ENCODE data around the gene LSAMP.

The LSAMP gene

GRCh38 chr3:115899535-115899934 lies 545.8 kb downstream of the LSAMP start:
- in situ Hi-C loops (cut with HindIII; ENCODE audit: low sequenced_read_pairs): no loop called here
- TF ChIP-seq, protein P1, sequence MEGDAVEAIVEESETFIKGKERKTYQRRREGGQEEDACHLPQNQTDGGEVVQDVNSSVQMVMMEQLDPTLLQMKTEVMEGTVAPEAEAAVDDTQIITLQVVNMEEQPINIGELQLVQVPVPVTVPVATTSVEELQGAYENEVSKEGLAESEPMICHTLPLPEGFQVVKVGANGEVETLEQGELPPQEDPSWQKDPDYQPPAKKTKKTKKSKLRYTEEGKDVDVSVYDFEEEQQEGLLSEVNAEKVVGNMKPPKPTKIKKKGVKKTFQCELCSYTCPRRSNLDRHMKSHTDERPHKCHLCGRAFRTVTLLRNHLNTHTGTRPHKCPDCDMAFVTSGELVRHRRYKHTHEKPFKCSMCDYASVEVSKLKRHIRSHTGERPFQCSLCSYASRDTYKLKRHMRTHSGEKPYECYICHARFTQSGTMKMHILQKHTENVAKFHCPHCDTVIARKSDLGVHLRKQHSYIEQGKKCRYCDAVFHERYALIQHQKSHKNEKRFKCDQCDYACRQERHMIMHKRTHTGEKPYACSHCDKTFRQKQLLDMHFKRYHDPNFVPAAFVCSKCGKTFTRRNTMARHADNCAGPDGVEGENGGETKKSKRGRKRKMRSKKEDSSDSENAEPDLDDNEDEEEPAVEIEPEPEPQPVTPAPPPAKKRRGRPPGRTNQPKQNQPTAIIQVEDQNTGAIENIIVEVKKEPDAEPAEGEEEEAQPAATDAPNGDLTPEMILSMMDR (IDR thresholded peaks at IDR 0.05; ENCODE audit: low read depth, low read length, missing control alignments): no peak
- no peak overlapping the region for H3K4me3 ChIP-seq (ENCODE audit: low read depth, low read length)
- DNase-seq (ENCODE audit: low read depth): no peak

- TF ChIP-seq, protein P1 (IDR thresholded peaks at IDR 0.05; ENCODE audit: low read depth, low read length, missing control alignments): no peak
- DNase-seq (ENCODE audit: low read depth): no peak
- in situ Hi-C loops (cut with HindIII; ENCODE audit: low sequenced_read_pairs): no loop called here
- no peak overlapping the region for H3K4me3 ChIP-seq (ENCODE audit: low read depth, low read length)
Measured at GRCh38 chr3:115898656-115899410, 546.5 kb downstream of the LSAMP start.

GRCh38 chr3:115891006-115891636 lies 554.2 kb downstream of the LSAMP start:
- H3K4me3 ChIP-seq (ENCODE audit: low read depth, low read length): no peak overlapping the region
- TF ChIP-seq, protein P1 (IDR thresholded peaks at IDR 0.05; ENCODE audit: low read depth, low read length, missing control alignments): no peak
- in situ Hi-C loops (cut with HindIII; ENCODE audit: low sequenced_read_pairs): no loop called here
- no peak for DNase-seq (ENCODE audit: low read depth)

DNA sequence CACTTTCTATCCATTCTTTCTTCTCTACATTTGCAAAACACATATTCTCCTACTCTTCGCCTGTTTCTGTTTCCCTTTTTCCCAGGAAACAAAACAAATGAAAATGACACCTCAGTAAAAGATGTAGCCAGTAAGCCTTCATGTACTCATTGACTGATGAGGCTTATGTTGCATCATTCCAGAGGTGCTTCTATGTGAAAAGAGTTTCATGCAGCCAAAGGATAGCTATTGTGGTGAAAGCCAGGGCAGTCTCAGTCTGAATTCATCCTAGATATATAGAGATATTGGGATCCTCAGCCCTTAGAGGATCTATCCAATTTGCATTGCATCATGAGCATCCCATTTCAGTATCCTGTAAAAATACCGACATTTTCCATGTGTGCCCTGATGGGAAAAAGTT lies 554.7 kb downstream of the LSAMP start:
- TF ChIP-seq, protein P1 (IDR thresholded peaks at IDR 0.05; ENCODE audit: low read depth, low read length, missing control alignments): no peak
- in situ Hi-C loops (cut with HindIII; ENCODE audit: low sequenced_read_pairs): no loop called here
- H3K4me3 ChIP-seq (ENCODE audit: low read depth, low read length): no peak overlapping the region
- DNase-seq (ENCODE audit: low read depth): no peak

GRCh38 chr3:115885621-115886020 lies 559.7 kb downstream of the LSAMP start:
- TF ChIP-seq, protein P1 (IDR thresholded peaks at IDR 0.05; ENCODE audit: low read depth, low read length, missing control alignments): no peak
- DNase-seq (ENCODE audit: low read depth): peak; percentile 8
- in situ Hi-C loops (cut with HindIII; ENCODE audit: low sequenced_read_pairs): no loop called here
- no peak overlapping the region for H3K4me3 ChIP-seq (ENCODE audit: low read depth, low read length)

DNA sequence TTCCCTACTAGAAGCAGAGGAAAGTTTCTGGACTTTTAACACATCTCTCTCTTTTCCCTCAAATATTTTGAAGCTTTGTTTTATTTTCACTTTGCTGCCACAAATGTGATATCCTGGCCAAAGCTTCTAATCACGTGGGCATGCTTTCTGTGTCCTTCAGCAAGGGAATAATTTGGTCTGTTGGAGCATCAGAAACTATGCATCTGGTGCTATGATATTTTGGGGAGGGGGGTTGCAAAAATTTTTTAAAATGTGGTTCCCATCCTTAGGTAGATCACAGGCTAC lies 567.7 kb downstream of the LSAMP start:
- no peak overlapping the region for H3K4me3 ChIP-seq (ENCODE audit: low read depth, low read length)
- TF ChIP-seq, protein P1 (IDR thresholded peaks at IDR 0.05; ENCODE audit: low read depth, low read length, missing control alignments): no peak
- no peak for DNase-seq (ENCODE audit: low read depth)
- in situ Hi-C loops (cut with HindIII; ENCODE audit: low sequenced_read_pairs): no loop called here
